ENCODE measurements around the gene TBC1D32. TPM values are rescaled to one million over a fixed set of nuclear protein-coding genes. Genes with fewer than 3 reads are reported as not detected.
"Not testable (repeated sequence)": the region's sequence is repeated elsewhere in the genome, so short reads cannot be mapped to it uniquely, and the experiment has no call there.

The TBC1D32 gene
- total RNA-seq, 1 donor from 2014 or later, result 24.2 TPM

DNA sequence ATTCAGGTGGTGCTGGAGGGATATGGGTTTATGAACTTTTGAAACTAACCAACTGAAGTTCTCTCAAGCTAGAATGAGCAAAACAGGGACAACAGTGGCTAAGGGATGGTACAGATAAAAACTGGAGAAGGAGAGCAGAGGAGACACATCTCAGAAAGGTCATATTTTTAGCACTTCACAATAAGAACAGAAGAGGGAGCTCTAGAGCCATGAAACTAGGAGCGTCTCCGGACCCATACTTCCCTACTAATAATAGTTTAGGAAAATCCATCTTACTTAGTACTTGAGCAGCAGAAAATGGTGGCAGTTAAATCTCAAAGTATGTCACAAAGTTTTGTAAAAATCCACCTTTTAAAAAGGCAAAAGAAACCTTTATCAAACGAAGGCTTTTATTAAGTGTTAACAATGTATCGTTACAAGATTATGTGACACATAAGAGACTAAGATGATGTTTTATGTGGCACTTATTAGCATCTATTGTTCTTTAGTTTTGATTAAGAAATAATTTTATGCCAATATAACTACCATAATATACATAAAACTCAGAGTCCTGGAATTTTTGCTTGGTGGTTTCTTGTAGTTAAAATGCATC, 278.6 kb downstream of the TBC1D32 start:
- TF ChIP-seq, protein P1, sequence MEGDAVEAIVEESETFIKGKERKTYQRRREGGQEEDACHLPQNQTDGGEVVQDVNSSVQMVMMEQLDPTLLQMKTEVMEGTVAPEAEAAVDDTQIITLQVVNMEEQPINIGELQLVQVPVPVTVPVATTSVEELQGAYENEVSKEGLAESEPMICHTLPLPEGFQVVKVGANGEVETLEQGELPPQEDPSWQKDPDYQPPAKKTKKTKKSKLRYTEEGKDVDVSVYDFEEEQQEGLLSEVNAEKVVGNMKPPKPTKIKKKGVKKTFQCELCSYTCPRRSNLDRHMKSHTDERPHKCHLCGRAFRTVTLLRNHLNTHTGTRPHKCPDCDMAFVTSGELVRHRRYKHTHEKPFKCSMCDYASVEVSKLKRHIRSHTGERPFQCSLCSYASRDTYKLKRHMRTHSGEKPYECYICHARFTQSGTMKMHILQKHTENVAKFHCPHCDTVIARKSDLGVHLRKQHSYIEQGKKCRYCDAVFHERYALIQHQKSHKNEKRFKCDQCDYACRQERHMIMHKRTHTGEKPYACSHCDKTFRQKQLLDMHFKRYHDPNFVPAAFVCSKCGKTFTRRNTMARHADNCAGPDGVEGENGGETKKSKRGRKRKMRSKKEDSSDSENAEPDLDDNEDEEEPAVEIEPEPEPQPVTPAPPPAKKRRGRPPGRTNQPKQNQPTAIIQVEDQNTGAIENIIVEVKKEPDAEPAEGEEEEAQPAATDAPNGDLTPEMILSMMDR (IDR thresholded peaks at IDR 0.05; ENCODE audit: partially characterized antibody, unreplicated experiment), result peak; percentile 78
- Mint-ChIP-seq H3K27ac (ENCODE audit: unreplicated experiment) (no peak overlapping the region), H3K36me3 (ENCODE audit: unreplicated experiment) (no peaks in the 10 kb centered on the region), H3K9me3 (ENCODE audit: unreplicated experiment) (no peaks in the 10 kb centered on the region), H3K4me3 (ENCODE audit: unreplicated experiment) (no peak overlapping the region), H3K4me1 (ENCODE audit: low read depth, unreplicated experiment) (peaks cover 7% of the 10 kb centered on the region), H3K27me3 (ENCODE audit: unreplicated experiment) (no peaks in the 10 kb centered on the region)
- no peak for DNase-seq

DNA sequence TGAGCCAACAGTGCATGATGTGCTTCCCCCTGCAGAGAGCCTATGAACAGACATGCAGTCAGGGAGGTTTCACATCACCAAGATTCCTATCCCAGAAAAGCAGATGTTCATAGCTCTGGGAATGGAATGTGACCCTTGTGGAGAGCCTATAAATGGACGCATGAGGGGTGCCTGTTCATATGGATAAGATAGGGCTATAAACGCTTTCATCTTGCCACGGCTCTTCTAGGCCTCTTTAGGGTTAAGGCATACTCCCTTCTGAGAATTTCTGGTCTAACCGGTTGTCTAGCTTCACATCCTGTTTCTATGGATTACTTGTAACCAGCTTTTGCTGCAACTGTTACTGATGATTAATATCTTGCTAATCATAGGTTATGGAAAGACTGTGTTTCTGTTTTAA, 285.7 kb downstream of the TBC1D32 start:
- H3K27ac Mint-ChIP-seq (ENCODE audit: unreplicated experiment); H3K4me1 Mint-ChIP-seq (ENCODE audit: low read depth, unreplicated experiment); H3K36me3 Mint-ChIP-seq (ENCODE audit: unreplicated experiment); H3K9me3 Mint-ChIP-seq (ENCODE audit: unreplicated experiment); H3K4me3 Mint-ChIP-seq (ENCODE audit: unreplicated experiment); H3K27me3 Mint-ChIP-seq (ENCODE audit: unreplicated experiment); DNase-seq: not testable (repeated sequence)

GRCh38 chr6:121044905-121045304, 289.4 kb downstream of the TBC1D32 start:
- not testable (repeated sequence) for DNase-seq; H3K36me3 Mint-ChIP-seq (ENCODE audit: unreplicated experiment); H3K9me3 Mint-ChIP-seq (ENCODE audit: unreplicated experiment); H3K4me3 Mint-ChIP-seq (ENCODE audit: unreplicated experiment); H3K27me3 Mint-ChIP-seq (ENCODE audit: unreplicated experiment); H3K27ac Mint-ChIP-seq (ENCODE audit: unreplicated experiment); H3K4me1 Mint-ChIP-seq (ENCODE audit: low read depth, unreplicated experiment)

- DNase-seq; H3K4me3 Mint-ChIP-seq (ENCODE audit: unreplicated experiment); H3K36me3 Mint-ChIP-seq (ENCODE audit: unreplicated experiment); H3K4me1 Mint-ChIP-seq (ENCODE audit: low read depth, unreplicated experiment); H3K27ac Mint-ChIP-seq (ENCODE audit: unreplicated experiment); H3K27me3 Mint-ChIP-seq (ENCODE audit: unreplicated experiment); H3K9me3 Mint-ChIP-seq (ENCODE audit: unreplicated experiment): not testable (repeated sequence)
These were observed 290.6 kb downstream of the TBC1D32 start for GRCh38 chr6:121043706-121044105.

- H3K4me1 Mint-ChIP-seq (ENCODE audit: low read depth, unreplicated experiment); H3K27ac Mint-ChIP-seq (ENCODE audit: unreplicated experiment); H3K36me3 Mint-ChIP-seq (ENCODE audit: unreplicated experiment); DNase-seq; H3K9me3 Mint-ChIP-seq (ENCODE audit: unreplicated experiment); H3K27me3 Mint-ChIP-seq (ENCODE audit: unreplicated experiment); H3K4me3 Mint-ChIP-seq (ENCODE audit: unreplicated experiment): not testable (repeated sequence)
These were observed 291.1 kb downstream of the TBC1D32 start for GRCh38 chr6:121043211-121043610.

GRCh38 chr6:121042766-121043165, 291.5 kb downstream of the TBC1D32 start:
- no peak overlapping the region for H3K4me3 Mint-ChIP-seq (ENCODE audit: unreplicated experiment)
- no peaks in the 10 kb centered on the region for H3K9me3 Mint-ChIP-seq (ENCODE audit: unreplicated experiment)
- H3K27ac Mint-ChIP-seq (ENCODE audit: unreplicated experiment), result no peak overlapping the region
- peaks cover 9% of the 10 kb centered on the region for H3K4me1 Mint-ChIP-seq (ENCODE audit: low read depth, unreplicated experiment)
- TF ChIP-seq, protein P1 (IDR thresholded peaks at IDR 0.05; ENCODE audit: partially characterized antibody, unreplicated experiment), result no peak
- peaks cover 2% of the 10 kb centered on the region for H3K27me3 Mint-ChIP-seq (ENCODE audit: unreplicated experiment)
- H3K36me3 Mint-ChIP-seq (ENCODE audit: unreplicated experiment), result no peaks in the 10 kb centered on the region
- no peak for DNase-seq

DNA sequence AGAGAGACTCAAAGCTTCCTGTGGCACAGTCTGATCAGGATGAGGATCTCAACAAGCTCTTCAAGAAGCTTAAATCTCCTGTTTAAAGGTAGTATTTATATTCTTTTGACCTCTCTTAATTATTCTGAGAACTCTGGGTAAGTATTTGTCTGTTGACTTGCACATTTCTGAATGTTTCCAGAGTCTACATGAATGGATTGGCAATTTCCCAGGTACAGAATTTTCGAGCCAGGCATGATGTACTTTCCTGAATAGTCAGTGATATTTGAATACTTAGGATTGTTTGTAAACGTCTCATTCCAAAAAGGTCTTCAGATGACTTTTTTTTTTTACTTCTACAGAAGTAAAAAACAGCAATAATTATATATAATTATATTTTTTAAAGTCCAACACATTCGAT, 293.4 kb downstream of the TBC1D32 start:
- no peak for DNase-seq
- Mint-ChIP-seq H3K4me1 (ENCODE audit: low read depth, unreplicated experiment) (peaks cover 3% of the 10 kb centered on the region), H3K4me3 (ENCODE audit: unreplicated experiment) (no peak overlapping the region), H3K27me3 (ENCODE audit: unreplicated experiment) (peaks cover 2% of the 10 kb centered on the region), H3K9me3 (ENCODE audit: unreplicated experiment) (no peaks in the 10 kb centered on the region), H3K36me3 (ENCODE audit: unreplicated experiment) (no peaks in the 10 kb centered on the region), H3K27ac (ENCODE audit: unreplicated experiment) (no peak overlapping the region)
- TF ChIP-seq, protein P1 (IDR thresholded peaks at IDR 0.05; ENCODE audit: partially characterized antibody, unreplicated experiment), result no peak

All from glutamatergic neuron (in vitro differentiated cells).